ENCODE measurements around the gene CPLANE1.

GRCh38 chr5:37198061-37198460 lies 51.1 kb downstream of the CPLANE1 start:
- TF ChIP-seq CTCF (IDR thresholded peaks at IDR 0.05; ENCODE audit: low read length) (no peak), EZH2 (IDR thresholded peaks at IDR 0.05; ENCODE audit: borderline replicate concordance, low read length) (no peak)

Data from OCI-LY1 (cell line).